Measurements from ENCODE around the gene HMCN1. TPM values are rescaled to one million over a fixed set of nuclear protein-coding genes. Genes with fewer than 3 reads are reported as not detected.

The HMCN1 gene
- total RNA-seq, 1 donor from 2014 or later: 22.2 TPM

GRCh38 chr1:186076006-186076405, 341.8 kb downstream of the HMCN1 start:
- no peaks in the 10 kb centered on the region for H3K27me3 Mint-ChIP-seq (ENCODE audit: unreplicated experiment)
- no peaks in the 10 kb centered on the region for H3K9me3 Mint-ChIP-seq (ENCODE audit: unreplicated experiment)
- no peak overlapping the region for H3K4me3 Mint-ChIP-seq (ENCODE audit: unreplicated experiment)
- no peak for TF ChIP-seq CTCF (IDR thresholded peaks at IDR 0.05; ENCODE audit: unreplicated experiment)
- no peaks in the 10 kb centered on the region for H3K4me1 Mint-ChIP-seq (ENCODE audit: unreplicated experiment)
- DNase-seq (ENCODE audit: low spot score): no peak
- H3K36me3 Mint-ChIP-seq (ENCODE audit: low read depth, unreplicated experiment): peaks cover 5% of the 10 kb centered on the region
- no peak overlapping the region for H3K27ac Mint-ChIP-seq (ENCODE audit: unreplicated experiment)

DNA sequence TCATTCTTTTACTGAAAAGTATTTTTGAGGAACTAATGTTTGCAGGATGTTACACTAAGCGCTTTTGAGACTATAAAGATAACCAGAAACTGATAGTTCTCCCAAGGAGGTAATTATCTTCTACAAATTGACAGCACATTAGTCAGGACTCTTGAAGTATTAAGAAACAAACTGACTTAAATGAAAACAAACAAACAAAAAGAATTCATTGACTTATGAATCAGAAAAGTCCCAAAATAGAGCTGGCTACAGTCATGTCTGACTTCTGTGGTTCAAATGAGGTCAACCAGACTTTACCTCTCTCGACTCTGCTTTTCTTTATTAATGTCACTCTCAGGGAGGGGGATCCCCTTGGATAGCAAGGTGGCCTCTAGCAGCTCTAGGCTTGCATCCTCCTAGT, 344.1 kb downstream of the HMCN1 start:
- no peak for DNase-seq (ENCODE audit: low spot score)
- Mint-ChIP-seq H3K27me3 (ENCODE audit: unreplicated experiment) (no peaks in the 10 kb centered on the region), H3K4me3 (ENCODE audit: unreplicated experiment) (no peak overlapping the region), H3K36me3 (ENCODE audit: low read depth, unreplicated experiment) (peaks cover 5% of the 10 kb centered on the region), H3K9me3 (ENCODE audit: unreplicated experiment) (no peaks in the 10 kb centered on the region), H3K4me1 (ENCODE audit: unreplicated experiment) (peaks cover 4% of the 10 kb centered on the region), H3K27ac (ENCODE audit: unreplicated experiment) (no peak overlapping the region)
- TF ChIP-seq CTCF (IDR thresholded peaks at IDR 0.05; ENCODE audit: unreplicated experiment): no peak

GRCh38 chr1:186079084-186079684, 345.0 kb downstream of the HMCN1 start:
- no peak for TF ChIP-seq CTCF (IDR thresholded peaks at IDR 0.05; ENCODE audit: unreplicated experiment)
- no peak for DNase-seq (ENCODE audit: low spot score)
- no peak overlapping the region for H3K27ac Mint-ChIP-seq (ENCODE audit: unreplicated experiment)
- no peaks in the 10 kb centered on the region for H3K27me3 Mint-ChIP-seq (ENCODE audit: unreplicated experiment)
- no peaks in the 10 kb centered on the region for H3K9me3 Mint-ChIP-seq (ENCODE audit: unreplicated experiment)
- H3K4me1 Mint-ChIP-seq (ENCODE audit: unreplicated experiment): peaks cover 4% of the 10 kb centered on the region
- peaks cover 5% of the 10 kb centered on the region for H3K36me3 Mint-ChIP-seq (ENCODE audit: low read depth, unreplicated experiment)
- peak overlapping the region; percentile 42 for H3K4me3 Mint-ChIP-seq (ENCODE audit: unreplicated experiment)

DNA sequence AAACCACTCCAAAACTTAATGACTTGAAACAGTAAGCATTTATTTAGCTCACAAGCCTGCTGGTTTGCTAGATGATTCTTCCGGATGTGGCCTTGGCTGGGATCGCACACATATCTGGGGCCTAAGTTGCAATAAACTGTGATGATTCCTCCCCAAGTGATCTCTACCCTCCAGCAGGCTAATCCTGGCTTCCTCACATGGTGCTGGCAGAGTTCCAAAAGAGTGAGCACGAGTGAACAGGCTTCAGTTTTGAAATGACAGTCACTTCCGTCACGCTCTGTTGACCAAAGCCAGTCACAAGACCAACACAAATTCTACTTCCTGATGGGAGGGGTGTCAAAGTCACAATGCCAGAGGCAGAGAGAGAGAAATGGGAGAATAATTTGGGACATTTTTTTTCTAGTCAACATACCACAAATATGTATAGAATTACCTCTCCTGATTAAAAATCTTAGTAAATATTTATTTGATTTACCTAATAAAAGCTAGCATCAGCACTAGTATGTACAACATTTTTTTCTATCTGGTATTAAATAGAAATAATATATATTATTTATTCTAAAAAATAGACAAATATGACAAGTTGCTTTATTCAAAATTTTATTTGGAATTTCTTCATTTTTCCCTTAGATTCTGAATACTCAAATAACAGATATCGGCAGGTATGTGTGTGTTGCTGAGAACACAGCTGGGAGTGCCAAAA, 348.2 kb downstream of the HMCN1 start:
- no peak overlapping the region for H3K4me3 Mint-ChIP-seq (ENCODE audit: unreplicated experiment)
- peak overlapping the region; percentile 13 for H3K27ac Mint-ChIP-seq (ENCODE audit: unreplicated experiment)

More for the DNA sequence above, 348.2 kb downstream of the HMCN1 start:
- Mint-ChIP-seq H3K4me1 (ENCODE audit: unreplicated experiment) (peaks cover 4% of the 10 kb centered on the region), H3K27me3 (ENCODE audit: unreplicated experiment) (no peaks in the 10 kb centered on the region), H3K9me3 (ENCODE audit: unreplicated experiment) (no peaks in the 10 kb centered on the region), H3K36me3 (ENCODE audit: low read depth, unreplicated experiment) (peaks cover 5% of the 10 kb centered on the region)
- peak; percentile 36 for DNase-seq (ENCODE audit: low spot score)
- TF ChIP-seq CTCF (IDR thresholded peaks at IDR 0.05; ENCODE audit: unreplicated experiment): no peak

All from endothelial cell (in vitro differentiated cells).